ENCODE data around the gene MRAP2.

- TF ChIP-seq POLR2AphosphoS5 (IDR thresholded peaks at IDR 0.05; ENCODE audit: borderline replicate concordance, low read depth, low read length) (no peak), EZH2 (IDR thresholded peaks at IDR 0.05) (no peak), FOXP2 (optimal IDR thresholded peaks at IDR 0.05; ENCODE audit: control extremely low read depth, extremely low read length, insufficient read depth) (no peak)
Measured at GRCh38 chr6:84018453-84019061, 15.0 kb upstream of the MRAP2 start.

Measured in SK-N-MC (cell line).